Naive thymus-derived CD8-positive, alpha-beta T cell (primary cell): ENCODE data around the gene FLRT2. TPM values are rescaled to one million over a fixed set of nuclear protein-coding genes. Genes with fewer than 3 reads are reported as not detected.

Experiments
- ATAC-seq, 2 donors: fragments of 150-1000 bp; cut with Tn5 transposase in 1 of 2; sonication (Bioruptor Pico), chemical (Tn5 transposase) in 1 of 2; 1 replicate in 1 of 2; 2 replicates in 1 of 2; pipeline ENCODE4 v1.10.0; 2021; ENCODE audit warnings: mild to moderate bottlenecking in 2 of 2, moderate library complexity in 2 of 2
- POLR2A ChIA-PET: fragments of 350-600 bp; sonication (Branson Sonifier 250); formaldehyde crosslinking; loops from one replicate; lab custom pipeline; 2021; ENCODE audit warnings: antibody characterized with exemption; lab: Charles Lee
- DNase-seq, 10 donors: peaks; one replicate each; pipeline versions ENCODE4 v3.0.0 to v3.0.0-alpha.2; 2020 to 2022
- H3K27ac Mint-ChIP-seq, 10 donors: one replicate each; pipeline ENCODE4 v1.8.0; 2020 to 2022; ENCODE audit warnings: mild to moderate bottlenecking in 10 of 10, mixed read lengths in 10 of 10, moderate library complexity in 4 of 10, inconsistent platforms in 1 of 10
- H3K27me3 Mint-ChIP-seq, 5 donors: one replicate each; pipeline ENCODE4 v1.8.0; 2021 to 2022; ENCODE audit warnings: mixed read lengths in 5 of 5
- H3K36me3 Mint-ChIP-seq, 3 donors: one replicate each; pipeline ENCODE4 v1.8.0; 2020 to 2022; ENCODE audit warnings: mixed read lengths in 3 of 3, mild to moderate bottlenecking in 2 of 3, inconsistent platforms in 1 of 3
- H3K4me1 Mint-ChIP-seq, 4 donors: one replicate each; pipeline ENCODE4 v1.8.0; 2021 to 2022; ENCODE audit warnings: mixed read lengths in 4 of 4
- H3K4me3 Mint-ChIP-seq, 10 donors: one replicate each; pipeline ENCODE4 v1.8.0; 2020 to 2022; ENCODE audit warnings: mild to moderate bottlenecking in 10 of 10, mixed read lengths in 10 of 10, moderate library complexity in 6 of 10, inconsistent platforms in 1 of 10
- H3K9me3 Mint-ChIP-seq, 9 donors: one replicate each; pipeline ENCODE4 v1.8.0; 2020 to 2022; ENCODE audit warnings: mixed read lengths in 9 of 9, mild to moderate bottlenecking in 3 of 9, inconsistent platforms in 1 of 9, moderate library complexity in 1 of 9
- polyA plus RNA-seq, 3 donors: library from polyadenylated mRNA; unstranded; fragments of 300-500 nt; fragmentation: Illumina TruSeq; gene quantifications; one replicate each; pipeline ENCODE4 v1.2.3, GENCODE V29; 2021
- total RNA-seq, 8 experiments: library from RNA in 2 of 8; stranded (reverse) in 2 of 8; gene quantifications; one replicate each; pipeline ENCODE4 v1.2.3 and lab custom pipeline; 2021 to 2026

The FLRT2 gene
- total and polyA plus RNA-seq, 5 experiments from 2014 or later, result not detected

DNA sequence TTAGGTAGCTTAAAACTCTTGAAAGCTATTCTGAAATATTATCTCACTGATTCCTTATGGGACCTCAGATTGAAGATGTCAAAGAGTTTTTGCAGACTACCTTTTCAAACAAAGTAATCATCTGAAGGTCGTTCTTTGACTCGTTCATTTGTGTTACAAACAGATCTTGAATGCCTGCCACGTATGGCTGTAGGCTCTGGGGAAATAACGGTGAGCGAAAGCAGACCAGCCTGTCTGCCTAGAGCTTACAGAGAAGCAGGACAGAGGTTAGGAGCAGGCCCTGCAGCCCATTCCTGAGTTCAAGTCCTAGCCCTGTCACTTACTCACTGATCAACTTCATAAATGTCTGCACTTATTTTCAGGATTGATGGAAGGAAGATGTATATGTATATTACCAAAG is 83.6 kb downstream of the FLRT2 start:
- DNase-seq, result no peak
- Mint-ChIP-seq H3K9me3 (peaks cover 0 to 5% (median 0%) of the 10 kb centered on the region in 9 donors), H3K4me3 (no peak overlapping the region), H3K27ac (no peak overlapping the region), H3K27me3 (peaks cover 0 to 7% (median 0%) of the 10 kb centered on the region in 5 donors), H3K4me1 (no peaks in the 10 kb centered on the region), H3K36me3 (no peaks in the 10 kb centered on the region)
- no peak for ATAC-seq
- POLR2A ChIA-PET, result no interaction called here

DNA sequence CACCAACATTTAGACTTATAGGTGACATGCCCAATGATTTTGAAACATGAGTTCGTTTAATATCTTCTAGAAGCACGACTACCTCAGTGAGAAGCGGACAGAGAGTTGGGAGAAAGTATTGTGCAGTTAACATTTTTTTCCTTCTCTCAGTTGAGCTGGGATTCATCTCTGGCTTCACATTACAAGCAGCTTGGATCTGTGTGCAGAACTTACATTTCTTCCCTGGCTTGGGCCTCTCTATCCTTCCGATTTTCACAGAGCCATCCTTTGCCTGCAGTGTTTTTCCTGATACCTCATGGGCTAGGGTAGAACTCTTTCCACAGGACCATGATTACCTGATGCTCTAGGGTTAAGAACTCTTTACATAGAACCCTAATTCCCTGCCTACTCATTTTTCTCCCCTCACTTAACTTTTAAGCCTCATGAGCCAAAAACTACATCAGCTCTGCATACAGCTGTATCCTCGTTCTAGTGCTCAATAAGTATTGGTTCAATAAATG is 86.5 kb downstream of the FLRT2 start:
- POLR2A ChIA-PET, result no interaction called here
- no peaks in the 10 kb centered on the region for H3K36me3 Mint-ChIP-seq
- peaks cover 0 to 4% (median 0%) of the 10 kb centered on the region in 5 donors for H3K27me3 Mint-ChIP-seq
- peaks cover 0 to 3% (median 0%) of the 10 kb centered on the region in 9 donors for H3K9me3 Mint-ChIP-seq
- DNase-seq (no peak), ATAC-seq (no peak)
- H3K4me1 Mint-ChIP-seq, result no peaks in the 10 kb centered on the region
- no peak overlapping the region for H3K4me3 Mint-ChIP-seq
- no peak overlapping the region for H3K27ac Mint-ChIP-seq

DNA sequence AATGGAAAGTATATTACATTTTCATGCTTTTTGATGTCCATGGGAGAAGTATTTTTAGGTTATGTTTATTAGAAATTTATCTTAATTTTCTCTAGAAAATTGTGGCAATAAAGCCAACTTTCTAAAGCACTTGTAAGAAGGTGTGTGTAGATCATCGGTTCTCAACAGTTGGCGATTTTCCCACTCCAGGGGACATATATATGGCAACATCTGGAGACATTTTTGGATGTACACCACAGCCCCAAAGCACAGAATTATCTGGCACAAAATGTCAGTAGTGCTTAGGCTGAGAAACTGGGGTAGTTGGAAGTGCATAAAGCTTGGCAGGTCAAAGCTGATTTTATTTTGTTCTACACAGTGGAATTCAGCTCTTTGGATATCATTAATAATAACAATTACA is 86.9 kb downstream of the FLRT2 start:
- POLR2A ChIA-PET, result no interaction called here
- no peak overlapping the region for H3K4me3 Mint-ChIP-seq
- no peaks in the 10 kb centered on the region for H3K4me1 Mint-ChIP-seq
- no peaks in the 10 kb centered on the region for H3K36me3 Mint-ChIP-seq
- H3K27me3 Mint-ChIP-seq, result peaks cover 0 to 3% (median 0%) of the 10 kb centered on the region in 5 donors
- DNase-seq (no peak), ATAC-seq (no peak)
- no peak overlapping the region for H3K27ac Mint-ChIP-seq
- H3K9me3 Mint-ChIP-seq, result no peaks in the 10 kb centered on the region

DNA sequence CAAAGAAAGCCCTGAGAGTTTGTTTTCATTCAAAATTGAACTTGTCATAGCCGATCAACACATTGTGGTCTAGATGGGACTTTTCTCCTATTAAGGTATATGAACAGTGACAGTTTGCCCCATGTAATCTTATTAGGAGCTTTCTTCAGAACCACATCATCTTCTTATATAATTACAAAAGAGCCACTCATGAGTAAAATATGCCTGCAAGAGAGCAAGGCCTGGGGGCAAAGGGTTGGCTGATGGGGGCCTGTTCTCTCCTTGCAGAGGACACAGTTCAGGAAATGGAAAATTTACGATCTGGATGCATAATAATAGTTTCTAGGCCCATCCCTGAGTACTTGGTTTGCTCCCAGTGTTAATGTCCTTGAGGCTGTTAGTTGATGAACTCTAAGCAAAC is 87.8 kb downstream of the FLRT2 start:
- DNase-seq (no peak), ATAC-seq (no peak)
- POLR2A ChIA-PET, result no interaction called here
- no peaks in the 10 kb centered on the region for H3K4me1 Mint-ChIP-seq
- no peak overlapping the region for H3K27ac Mint-ChIP-seq
- H3K4me3 Mint-ChIP-seq, result no peak overlapping the region
- H3K9me3 Mint-ChIP-seq, result peaks cover 0 to 7% (median 0%) of the 10 kb centered on the region in 9 donors
- H3K27me3 Mint-ChIP-seq, result peaks cover 0 to 4% (median 0%) of the 10 kb centered on the region in 5 donors
- no peaks in the 10 kb centered on the region for H3K36me3 Mint-ChIP-seq

DNA sequence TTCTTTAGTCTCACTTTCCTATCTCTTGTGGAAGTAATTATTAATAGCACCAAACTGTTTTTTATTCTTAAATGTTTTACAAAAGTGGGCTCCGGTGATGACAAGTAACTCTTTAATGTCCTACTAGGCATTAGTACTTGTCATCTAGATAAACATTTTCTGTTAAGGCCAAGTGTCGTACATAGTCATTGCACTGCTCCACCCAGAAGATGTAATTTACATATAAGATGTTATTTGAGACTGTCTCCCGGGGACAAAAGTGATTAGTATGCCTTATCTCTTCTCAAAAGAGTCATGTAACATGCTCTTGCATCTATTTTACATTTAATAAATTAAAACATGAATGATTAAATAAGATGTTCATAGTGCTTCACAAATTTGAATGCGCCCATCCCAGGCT is 88.4 kb downstream of the FLRT2 start:
- Mint-ChIP-seq H3K4me3 (no peak overlapping the region), H3K27me3 (peaks cover 0 to 4% (median 0%) of the 10 kb centered on the region in 5 donors), H3K27ac (no peak overlapping the region), H3K9me3 (peaks cover 0 to 7% (median 0%) of the 10 kb centered on the region in 9 donors), H3K36me3 (no peaks in the 10 kb centered on the region), H3K4me1 (no peaks in the 10 kb centered on the region)
- POLR2A ChIA-PET, result no interaction called here
- no peak for DNase-seq
- ATAC-seq, result no peak

DNA sequence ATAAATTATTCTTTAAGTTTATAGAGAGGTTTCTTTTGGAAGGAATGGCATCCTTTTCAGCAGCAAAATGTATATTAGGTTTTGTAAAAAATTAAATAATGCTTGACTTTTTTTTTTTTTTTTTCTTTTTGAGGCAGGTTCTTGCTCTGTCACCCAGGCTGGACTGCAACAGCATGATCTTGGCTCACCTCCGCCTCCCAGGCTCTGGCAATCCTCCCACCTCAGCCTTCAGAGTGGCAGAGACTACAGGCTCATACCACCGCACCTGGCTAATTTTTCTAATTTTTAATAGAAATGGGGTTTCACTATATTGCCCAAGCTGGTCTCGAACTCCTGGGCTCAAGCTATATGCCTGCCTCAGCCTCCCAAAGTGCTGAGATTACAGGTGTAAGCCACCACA is 89.0 kb downstream of the FLRT2 start:
- H3K36me3 Mint-ChIP-seq, result no peaks in the 10 kb centered on the region

DNA sequence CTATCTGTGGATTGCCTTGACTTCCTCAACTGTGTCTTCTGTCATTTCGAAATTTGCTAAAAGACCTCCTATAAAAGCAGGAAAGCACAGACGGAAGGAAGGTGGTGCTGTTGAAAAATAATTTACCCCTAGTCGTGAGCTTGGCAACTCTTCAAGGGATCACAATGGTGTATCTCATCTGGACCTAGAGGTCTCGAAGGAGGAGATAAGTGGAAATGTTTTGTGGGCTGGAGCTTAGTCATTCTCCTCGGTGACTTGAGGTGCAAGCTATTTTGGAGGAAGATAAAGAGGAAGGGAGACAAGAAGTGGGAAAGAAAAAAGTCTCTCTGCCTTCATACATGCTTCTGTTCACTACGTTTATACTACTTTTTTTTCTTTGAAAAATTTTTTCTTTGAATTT is 89.9 kb downstream of the FLRT2 start:
- no peak overlapping the region for H3K4me3 Mint-ChIP-seq
- no peaks in the 10 kb centered on the region for H3K36me3 Mint-ChIP-seq
- H3K4me1 Mint-ChIP-seq, result no peaks in the 10 kb centered on the region
- POLR2A ChIA-PET, result no interaction called here
- peaks cover 0 to 12% (median 0%) of the 10 kb centered on the region in 5 donors for H3K27me3 Mint-ChIP-seq
- no peak for ATAC-seq
- no peak for DNase-seq
- peaks cover 0 to 7% (median 0%) of the 10 kb centered on the region in 9 donors for H3K9me3 Mint-ChIP-seq
- H3K27ac Mint-ChIP-seq, result no peak overlapping the region

More for the DNA sequence above, 89.0 kb downstream of the FLRT2 start:
- Mint-ChIP-seq H3K4me1 (no peaks in the 10 kb centered on the region), H3K4me3 (no peak overlapping the region), H3K27ac (no peak overlapping the region), H3K27me3 (peaks cover 0 to 8% (median 0%) of the 10 kb centered on the region in 5 donors), H3K9me3 (peaks cover 0 to 7% (median 0%) of the 10 kb centered on the region in 9 donors)
- POLR2A ChIA-PET, result no interaction called here
- ATAC-seq (no peak), DNase-seq (no peak)

DNA sequence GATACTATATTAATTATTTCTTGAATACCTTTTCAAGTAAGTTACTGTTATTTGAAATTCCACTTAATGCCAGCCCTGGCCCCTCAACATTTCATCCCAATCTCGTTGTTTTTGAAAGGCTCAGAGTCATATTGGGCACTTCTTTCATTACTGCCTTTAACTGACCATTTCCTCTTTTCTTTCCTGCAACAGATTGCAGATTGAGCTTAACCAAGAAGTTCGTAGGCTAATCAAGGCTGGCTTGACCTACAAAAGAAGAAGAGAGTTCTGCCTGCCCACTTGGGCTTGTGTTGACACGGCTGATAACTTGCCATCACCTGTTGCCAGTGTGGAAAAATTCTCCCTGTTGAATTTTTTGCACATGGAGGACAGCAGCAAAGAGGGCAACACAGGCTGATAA is 91.0 kb downstream of the FLRT2 start:
- H3K27me3 Mint-ChIP-seq, result peaks cover 0 to 12% (median 0%) of the 10 kb centered on the region in 5 donors
- POLR2A ChIA-PET, result no interaction called here
- no peak overlapping the region for H3K4me3 Mint-ChIP-seq
- no peak for ATAC-seq
- H3K27ac Mint-ChIP-seq, result no peak overlapping the region
- DNase-seq, result no peak
- H3K9me3 Mint-ChIP-seq, result peaks cover 0 to 7% (median 0%) of the 10 kb centered on the region in 9 donors
- no peaks in the 10 kb centered on the region for H3K36me3 Mint-ChIP-seq
- H3K4me1 Mint-ChIP-seq, result no peaks in the 10 kb centered on the region

DNA sequence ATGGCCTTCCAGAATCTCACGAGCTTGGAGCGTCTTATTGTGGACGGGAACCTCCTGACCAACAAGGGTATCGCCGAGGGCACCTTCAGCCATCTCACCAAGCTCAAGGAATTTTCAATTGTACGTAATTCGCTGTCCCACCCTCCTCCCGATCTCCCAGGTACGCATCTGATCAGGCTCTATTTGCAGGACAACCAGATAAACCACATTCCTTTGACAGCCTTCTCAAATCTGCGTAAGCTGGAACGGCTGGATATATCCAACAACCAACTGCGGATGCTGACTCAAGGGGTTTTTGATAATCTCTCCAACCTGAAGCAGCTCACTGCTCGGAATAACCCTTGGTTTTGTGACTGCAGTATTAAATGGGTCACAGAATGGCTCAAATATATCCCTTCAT is 92.2 kb downstream of the FLRT2 start:
- H3K4me3 Mint-ChIP-seq, result no peak overlapping the region
- peak overlapping the region in 1 of 10 donors; percentile 83 for H3K27ac Mint-ChIP-seq
- peaks cover 0 to 7% (median 0%) of the 10 kb centered on the region in 9 donors for H3K9me3 Mint-ChIP-seq
- peaks cover 0 to 12% (median 0%) of the 10 kb centered on the region in 5 donors for H3K27me3 Mint-ChIP-seq
- POLR2A ChIA-PET, result no interaction called here
- no peaks in the 10 kb centered on the region for H3K36me3 Mint-ChIP-seq
- DNase-seq, result peak in 1 of 10 donors; percentile 60
- no peak for ATAC-seq
- H3K4me1 Mint-ChIP-seq, result no peaks in the 10 kb centered on the region

DNA sequence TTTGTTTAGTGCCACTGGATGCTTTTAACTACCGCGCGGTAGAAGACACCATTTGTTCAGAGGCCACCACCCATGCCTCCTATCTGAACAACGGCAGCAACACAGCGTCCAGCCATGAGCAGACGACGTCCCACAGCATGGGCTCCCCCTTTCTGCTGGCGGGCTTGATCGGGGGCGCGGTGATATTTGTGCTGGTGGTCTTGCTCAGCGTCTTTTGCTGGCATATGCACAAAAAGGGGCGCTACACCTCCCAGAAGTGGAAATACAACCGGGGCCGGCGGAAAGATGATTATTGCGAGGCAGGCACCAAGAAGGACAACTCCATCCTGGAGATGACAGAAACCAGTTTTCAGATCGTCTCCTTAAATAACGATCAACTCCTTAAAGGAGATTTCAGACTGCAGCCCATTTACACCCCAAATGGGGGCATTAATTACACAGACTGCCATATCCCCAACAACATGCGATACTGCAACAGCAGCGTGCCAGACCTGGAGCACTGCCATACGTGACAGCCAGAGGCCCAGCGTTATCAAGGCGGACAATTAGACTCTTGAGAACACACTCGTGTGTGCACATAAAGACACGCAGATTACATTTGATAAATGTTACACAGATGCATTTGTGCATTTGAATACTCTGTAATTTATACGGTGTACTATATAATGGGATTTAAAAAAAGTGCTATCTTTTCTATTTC is 93.2 kb downstream of the FLRT2 start:
- DNase-seq (no peak), ATAC-seq (no peak)
- H3K36me3 Mint-ChIP-seq, result no peaks in the 10 kb centered on the region
- no peak overlapping the region for H3K27ac Mint-ChIP-seq
- H3K9me3 Mint-ChIP-seq, result peaks cover 0 to 7% (median 0%) of the 10 kb centered on the region in 9 donors
- peaks cover 0 to 12% (median 0%) of the 10 kb centered on the region in 5 donors for H3K27me3 Mint-ChIP-seq
- POLR2A ChIA-PET, result no interaction called here
- H3K4me3 Mint-ChIP-seq, result no peak overlapping the region
- H3K4me1 Mint-ChIP-seq, result no peaks in the 10 kb centered on the region

DNA sequence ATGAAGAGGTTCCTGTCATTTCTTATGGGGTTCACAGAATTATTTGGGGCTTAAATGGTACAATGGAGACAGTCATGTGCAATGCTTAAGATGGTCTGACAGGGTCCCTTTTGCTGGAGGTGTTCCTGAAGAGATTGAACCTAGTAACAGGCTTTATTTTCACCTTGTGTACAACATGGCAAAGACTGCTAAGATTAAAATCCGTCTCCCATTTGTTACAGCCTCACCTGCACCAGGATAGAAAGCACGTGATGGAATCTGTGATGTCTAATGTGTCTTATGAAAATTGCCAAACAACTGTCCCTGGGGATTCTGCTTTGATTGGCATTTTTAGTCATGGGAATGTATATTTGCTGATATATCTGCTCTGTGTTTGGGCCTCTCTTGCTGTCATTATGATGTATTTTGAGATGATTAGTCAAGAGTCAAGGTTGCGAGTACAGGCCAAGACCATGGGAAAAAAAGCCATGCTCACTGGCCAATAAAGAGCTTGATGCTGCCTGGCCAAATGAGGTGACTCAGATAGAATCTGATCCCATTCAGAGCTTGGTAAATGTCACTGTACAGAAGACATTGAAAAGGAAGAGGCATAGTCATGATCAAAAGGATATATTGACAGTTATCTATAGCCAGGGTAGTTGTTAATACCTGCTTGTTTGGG is 96.1 kb downstream of the FLRT2 start:
- no peak for DNase-seq
- Mint-ChIP-seq H3K9me3 (peaks cover 0 to 7% (median 0%) of the 10 kb centered on the region in 9 donors), H3K4me1 (no peaks in the 10 kb centered on the region)

DNA sequence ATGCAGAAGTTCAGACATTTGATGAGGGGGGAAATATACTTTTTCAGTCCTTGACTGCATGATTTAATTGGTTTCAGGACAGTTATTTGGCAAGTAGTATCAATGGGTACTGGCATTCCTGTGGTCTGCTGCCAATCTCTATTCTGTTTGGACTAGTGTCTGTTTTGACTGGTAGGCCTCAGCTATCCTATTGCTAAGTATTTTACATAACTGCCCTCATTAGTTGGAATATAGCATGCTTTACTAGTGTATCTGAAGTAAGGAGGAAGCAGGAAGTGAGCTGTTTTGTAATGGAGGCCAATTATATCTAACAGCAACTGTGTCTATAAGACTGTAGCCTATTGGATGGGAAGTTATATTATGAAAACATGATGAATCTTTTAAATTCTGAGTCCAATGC is 104.3 kb downstream of the FLRT2 start:
- ATAC-seq (no peak), DNase-seq (no peak)
- H3K4me3 Mint-ChIP-seq, result no peak overlapping the region
- POLR2A ChIA-PET, result no interaction called here
- H3K27ac Mint-ChIP-seq, result peak overlapping the region in 1 of 10 donors; percentile 1
- no peaks in the 10 kb centered on the region for H3K27me3 Mint-ChIP-seq
- peaks cover 0 to 2% (median 0%) of the 10 kb centered on the region in 4 donors for H3K4me1 Mint-ChIP-seq
- no peaks in the 10 kb centered on the region for H3K9me3 Mint-ChIP-seq
- no peaks in the 10 kb centered on the region for H3K36me3 Mint-ChIP-seq

More for the DNA sequence above, 96.1 kb downstream of the FLRT2 start:
- Mint-ChIP-seq H3K27ac (no peak overlapping the region), H3K27me3 (peaks cover 0 to 12% (median 0%) of the 10 kb centered on the region in 5 donors), H3K4me3 (no peak overlapping the region), H3K36me3 (no peaks in the 10 kb centered on the region)
- POLR2A ChIA-PET, result no interaction called here
- ATAC-seq, result no peak

DNA sequence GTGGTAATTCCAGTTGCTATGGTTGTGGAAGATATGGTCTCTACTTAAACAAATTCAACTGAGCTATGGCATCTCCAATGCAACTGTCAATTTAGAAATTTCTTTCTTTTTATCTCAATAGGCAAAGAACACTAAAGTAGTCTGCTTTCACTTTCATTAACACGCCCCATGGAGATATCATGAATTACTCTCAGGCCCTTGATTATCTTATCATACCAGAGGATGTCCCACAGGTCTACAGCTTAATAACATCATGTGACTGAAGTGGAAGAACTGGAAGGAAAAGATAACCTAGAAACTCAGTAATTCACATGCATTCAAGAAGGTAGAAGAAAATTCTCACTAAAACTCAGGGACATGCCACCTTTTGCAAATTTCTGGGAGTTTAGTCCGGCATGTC is 114.3 kb downstream of the FLRT2 start:
- Mint-ChIP-seq H3K4me3 (no peak overlapping the region), H3K27ac (no peak overlapping the region), H3K36me3 (no peaks in the 10 kb centered on the region), H3K9me3 (peaks cover 0 to 2% (median 0%) of the 10 kb centered on the region in 9 donors), H3K27me3 (no peaks in the 10 kb centered on the region), H3K4me1 (no peaks in the 10 kb centered on the region)
- POLR2A ChIA-PET, result no interaction called here
- DNase-seq (no peak), ATAC-seq (no peak)
